GM18498 (cell line): ENCODE results near the gene SLITRK6.
"Not testable (repeated sequence)": the region's sequence is repeated elsewhere in the genome, so short reads cannot be mapped to it uniquely, and the experiment has no call there.

Experiments used
- ATAC-seq: cut with Tn5 transposase; IDR thresholded peaks from one replicate; pipeline ENCODE4 v1.9.1; 2021; ENCODE audit warnings: mild to moderate bottlenecking, moderate library complexity; ENCODE audit not compliant: unreplicated experiment

SLITRK6 gene, protein sequence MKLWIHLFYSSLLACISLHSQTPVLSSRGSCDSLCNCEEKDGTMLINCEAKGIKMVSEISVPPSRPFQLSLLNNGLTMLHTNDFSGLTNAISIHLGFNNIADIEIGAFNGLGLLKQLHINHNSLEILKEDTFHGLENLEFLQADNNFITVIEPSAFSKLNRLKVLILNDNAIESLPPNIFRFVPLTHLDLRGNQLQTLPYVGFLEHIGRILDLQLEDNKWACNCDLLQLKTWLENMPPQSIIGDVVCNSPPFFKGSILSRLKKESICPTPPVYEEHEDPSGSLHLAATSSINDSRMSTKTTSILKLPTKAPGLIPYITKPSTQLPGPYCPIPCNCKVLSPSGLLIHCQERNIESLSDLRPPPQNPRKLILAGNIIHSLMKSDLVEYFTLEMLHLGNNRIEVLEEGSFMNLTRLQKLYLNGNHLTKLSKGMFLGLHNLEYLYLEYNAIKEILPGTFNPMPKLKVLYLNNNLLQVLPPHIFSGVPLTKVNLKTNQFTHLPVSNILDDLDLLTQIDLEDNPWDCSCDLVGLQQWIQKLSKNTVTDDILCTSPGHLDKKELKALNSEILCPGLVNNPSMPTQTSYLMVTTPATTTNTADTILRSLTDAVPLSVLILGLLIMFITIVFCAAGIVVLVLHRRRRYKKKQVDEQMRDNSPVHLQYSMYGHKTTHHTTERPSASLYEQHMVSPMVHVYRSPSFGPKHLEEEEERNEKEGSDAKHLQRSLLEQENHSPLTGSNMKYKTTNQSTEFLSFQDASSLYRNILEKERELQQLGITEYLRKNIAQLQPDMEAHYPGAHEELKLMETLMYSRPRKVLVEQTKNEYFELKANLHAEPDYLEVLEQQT

GRCh38 chr13:85799097-85799582 lies at the start of gene SLITRK6:
TSS of gene SLITRK6 (minus strand) at chr13:85799419. CDS start at chr13:85796508, 2,911 bp downstream.
- no peak for ATAC-seq

- ATAC-seq: no peak
These were observed 47.8 kb upstream of the SLITRK6 start for GRCh38 chr13:85847012-85847411.

- no peak for ATAC-seq
These were observed 42.2 kb upstream of the SLITRK6 start for GRCh38 chr13:85841427-85841826.

DNA sequence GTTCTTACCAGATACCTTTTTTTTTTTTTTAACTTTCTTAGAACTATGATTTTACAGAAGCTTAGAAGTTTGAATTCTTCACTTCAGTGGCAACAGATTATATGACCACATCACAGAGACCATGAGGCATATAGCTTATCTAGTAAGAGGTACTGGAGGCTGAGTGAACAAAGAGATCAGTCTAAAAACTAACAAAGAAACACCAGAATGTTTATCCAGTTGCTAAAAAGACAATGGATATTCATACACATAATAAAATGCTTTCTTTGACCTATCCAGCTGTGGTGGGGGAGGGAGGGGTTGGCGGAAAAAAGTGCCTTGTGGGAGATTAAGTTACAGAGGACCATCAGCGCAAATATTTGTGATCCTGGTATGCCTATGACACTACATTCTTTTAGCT lies 34.7 kb upstream of the SLITRK6 start:
- no peak for ATAC-seq

DNA sequence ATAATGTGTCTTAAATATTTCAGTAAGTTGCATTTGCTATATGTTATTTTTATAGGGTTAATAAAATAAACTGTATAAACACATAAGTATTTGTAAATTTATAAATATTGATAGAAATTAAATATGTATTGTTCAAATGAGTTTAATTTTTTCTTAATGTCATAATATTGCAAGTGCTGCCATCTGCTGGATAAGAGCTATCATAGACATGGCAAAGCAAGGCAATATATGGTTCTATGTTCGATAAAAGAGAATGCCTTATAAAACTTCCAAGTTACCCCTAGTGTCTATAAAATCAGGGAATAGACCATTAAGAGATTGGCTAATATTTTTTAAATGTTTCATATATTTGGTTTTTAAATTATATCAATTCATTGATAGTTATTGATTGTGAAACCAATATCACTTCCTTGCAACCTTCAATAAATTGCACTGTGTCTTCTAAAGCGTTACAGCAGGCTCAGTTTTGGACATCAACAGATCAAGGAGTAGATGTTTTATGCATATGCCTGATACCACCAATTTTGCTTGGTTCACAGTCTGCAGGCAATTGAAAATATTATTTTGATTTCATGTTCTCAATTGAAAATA lies 29.0 kb upstream of the SLITRK6 start:
- ATAC-seq: no peak

DNA sequence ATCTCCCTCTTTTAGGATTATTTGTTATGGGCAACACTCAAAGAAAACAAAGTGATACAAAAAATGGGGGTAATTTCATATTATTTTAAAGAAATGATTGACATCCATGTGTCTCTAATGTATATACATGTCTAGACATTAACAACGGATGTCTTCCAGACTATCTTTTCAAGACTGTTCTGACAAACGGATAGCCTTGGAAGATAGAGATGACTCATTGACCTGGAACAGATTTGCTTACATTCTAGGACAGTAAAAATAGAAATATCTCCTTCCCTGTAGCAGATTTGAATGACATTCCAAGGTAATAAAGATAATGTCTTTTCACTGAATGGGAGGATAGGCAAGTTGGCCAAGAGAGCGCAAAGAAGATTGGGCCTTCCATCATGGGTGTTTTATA lies 26.2 kb upstream of the SLITRK6 start:
- no peak for ATAC-seq

DNA sequence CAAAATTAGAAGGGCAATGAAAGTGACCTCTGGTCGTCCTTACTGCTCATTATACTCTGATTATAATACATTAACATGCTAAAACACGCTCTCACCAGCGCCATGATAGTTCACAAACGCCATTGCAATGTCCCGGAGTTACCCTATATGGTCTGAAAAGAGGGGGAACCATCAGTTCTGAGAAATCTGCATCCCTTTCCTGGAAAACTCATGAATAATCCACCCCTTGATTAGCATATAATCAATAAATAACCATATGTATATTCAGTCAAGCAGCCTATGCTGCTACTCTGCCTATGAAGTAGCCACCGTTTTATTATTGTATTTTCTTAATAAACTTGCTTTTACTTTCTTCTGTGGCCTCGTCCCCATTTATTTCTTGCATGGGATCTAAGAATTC lies 24.6 kb upstream of the SLITRK6 start:
- ATAC-seq: no peak

GRCh38 chr13:85819513-85819912 lies 20.3 kb upstream of the SLITRK6 start:
- no peak for ATAC-seq

DNA sequence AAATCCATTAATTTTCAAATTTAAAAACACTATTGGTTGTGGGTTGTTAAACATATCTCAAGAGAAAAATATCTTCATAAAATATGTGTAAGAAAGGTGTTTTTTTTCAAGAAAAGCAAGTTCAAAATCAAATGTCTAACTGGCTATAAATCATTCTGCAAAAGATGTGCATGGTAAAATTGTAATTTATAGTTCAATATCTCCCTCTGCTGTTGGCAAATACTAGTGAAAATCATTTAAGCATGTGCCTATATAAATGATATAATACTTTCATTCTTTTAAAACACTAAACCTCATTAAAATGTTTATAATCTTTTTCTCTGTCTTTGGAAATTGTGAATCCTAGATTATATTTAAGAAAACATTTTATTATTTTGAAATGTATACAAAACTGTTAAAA lies 17.2 kb upstream of the SLITRK6 start:
- no peak for ATAC-seq

- ATAC-seq: no peak
These were observed 13.1 kb upstream of the SLITRK6 start for GRCh38 chr13:85812282-85812681.

DNA sequence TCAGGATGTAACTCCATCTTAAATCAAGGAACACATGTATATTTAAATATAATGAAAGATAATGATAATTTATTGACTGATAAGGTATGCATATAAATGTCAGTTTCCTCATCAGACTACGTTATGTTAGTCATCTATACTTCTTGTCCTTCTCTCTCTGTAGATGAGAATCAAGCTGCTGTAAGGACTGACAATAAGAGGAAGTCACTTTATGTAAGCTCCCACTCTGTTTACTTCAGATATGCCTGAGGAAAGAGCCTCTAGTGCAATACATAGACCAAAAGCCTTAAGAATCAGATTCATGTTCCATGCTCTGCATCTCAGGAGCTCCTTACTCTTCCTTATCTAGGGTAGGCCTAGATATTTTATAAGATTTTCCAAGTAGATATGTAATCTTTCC lies 9.6 kb upstream of the SLITRK6 start:
- ATAC-seq: no peak

- ATAC-seq: peak; percentile 75
These were observed 7.4 kb upstream of the SLITRK6 start for GRCh38 chr13:85806553-85807175.

- no peak for ATAC-seq
These were observed 663 bp downstream of the SLITRK6 start for GRCh38 chr13:85798556-85798955.

DNA sequence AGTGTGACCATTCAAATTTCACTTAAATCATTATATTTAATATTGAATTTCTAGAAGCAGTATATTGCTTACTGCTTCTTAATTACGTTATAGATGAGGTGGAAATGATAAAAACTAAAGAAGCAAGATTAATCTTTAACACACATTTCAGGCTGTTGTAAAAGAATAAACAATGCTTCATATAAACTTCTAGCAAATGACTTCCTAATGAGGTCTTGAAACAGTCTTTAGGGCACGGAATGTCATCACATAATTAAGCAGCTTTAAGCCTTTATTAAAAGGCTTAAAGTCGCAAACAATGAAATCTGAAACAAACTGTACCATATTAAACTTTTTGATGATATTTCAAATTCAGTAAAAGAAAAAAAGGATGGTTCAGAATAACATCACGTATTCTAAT lies 1.9 kb downstream of the SLITRK6 start:
- ATAC-seq: no peak

DNA sequence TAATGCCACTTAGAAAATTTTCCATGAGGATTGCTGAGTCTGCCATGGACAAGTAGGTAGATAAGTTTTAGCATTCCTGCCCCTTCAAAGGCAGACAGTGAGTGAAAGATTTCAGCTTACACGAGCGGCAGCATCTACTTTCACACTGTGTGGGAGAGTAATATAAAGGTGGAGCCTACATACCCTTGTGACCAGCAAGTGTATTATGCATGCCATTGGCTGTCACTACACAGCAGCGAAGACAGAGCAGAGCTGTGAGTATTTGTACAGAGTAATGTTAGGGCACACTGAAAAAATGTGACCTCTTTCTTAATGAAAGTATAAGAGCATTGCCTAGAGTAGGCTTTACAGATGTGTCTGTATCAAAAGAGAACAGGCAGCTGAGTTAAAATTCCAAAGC lies 14.0 kb downstream of the SLITRK6 start:
- no peak for ATAC-seq

DNA sequence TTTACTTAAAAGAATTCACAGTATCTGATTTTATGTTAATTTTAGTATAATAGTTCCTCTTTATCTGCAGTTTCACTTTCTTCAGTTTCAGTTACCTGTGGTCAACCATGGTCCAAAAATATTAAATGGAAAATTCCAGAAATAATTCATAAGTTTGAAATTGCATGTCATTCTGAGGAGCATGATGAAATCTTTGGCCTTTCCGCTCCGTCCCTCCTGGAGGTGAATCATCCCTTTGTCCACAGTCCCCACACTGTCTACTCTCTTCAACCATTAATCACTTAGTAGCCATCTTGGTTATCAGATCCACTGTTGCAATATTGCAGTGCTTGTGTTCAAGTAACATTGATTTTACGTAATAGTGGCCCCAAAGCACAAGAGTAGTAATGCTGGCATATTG lies 26.9 kb downstream of the SLITRK6 start:
- ATAC-seq: no peak

- ATAC-seq: no peak
These were observed 27.4 kb downstream of the SLITRK6 start for GRCh38 chr13:85771856-85772255.

GRCh38 chr13:85768946-85769345 lies 30.3 kb downstream of the SLITRK6 start:
- ATAC-seq: no peak

DNA sequence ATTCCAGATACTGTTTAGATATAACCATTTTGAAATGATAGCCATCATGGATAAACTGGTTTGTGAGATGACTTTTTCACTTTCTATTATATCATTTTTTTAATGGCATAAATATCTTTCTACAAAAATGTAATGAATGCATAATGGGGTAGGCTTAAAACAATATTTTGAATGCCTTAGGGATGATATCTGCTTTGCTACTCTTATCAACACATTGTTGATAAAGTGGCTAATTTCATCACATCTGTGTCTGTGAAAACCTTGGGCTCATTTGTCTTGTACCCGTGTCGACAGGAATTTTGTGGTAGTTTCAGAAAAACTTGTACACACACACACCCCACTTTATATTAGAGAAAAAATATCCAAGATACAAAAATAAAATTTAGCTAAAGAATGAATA lies 44.1 kb downstream of the SLITRK6 start:
- ATAC-seq: no peak

DNA sequence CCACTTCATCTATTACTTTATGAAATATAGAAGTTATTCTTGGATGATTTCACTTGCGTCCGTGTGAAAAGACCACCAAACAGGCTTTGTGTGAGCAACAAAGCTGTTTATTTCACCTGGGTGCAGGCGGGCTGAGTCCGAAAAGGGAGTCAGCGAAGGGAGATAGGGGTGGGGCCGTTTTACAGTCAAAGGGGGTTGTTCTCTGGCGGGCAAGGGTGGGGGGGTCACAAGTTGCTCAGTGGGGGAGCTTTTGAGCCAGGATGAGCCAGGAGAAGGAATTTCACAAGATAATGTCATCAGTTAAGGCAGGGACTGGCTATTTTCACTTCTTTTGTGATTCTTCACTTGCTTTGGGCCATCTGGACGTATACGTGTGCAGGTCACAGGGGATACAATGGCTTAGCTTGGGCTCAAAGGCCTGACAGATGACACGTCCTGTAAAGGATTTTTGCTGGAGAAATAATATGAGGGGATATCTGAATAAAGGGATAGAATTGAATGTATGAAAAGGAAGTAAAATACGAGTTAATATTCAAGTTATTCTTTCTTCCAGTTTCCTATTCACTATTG lies 55.9 kb downstream of the SLITRK6 start:
- ATAC-seq: not testable (repeated sequence)
